Muscle of leg (tissue), 11 donors: Measurements from ENCODE around the gene LAMP1. TPM values are rescaled to one million over a fixed set of nuclear protein-coding genes. Genes with fewer than 3 reads are reported as not detected.
"Not testable (repeated sequence)": the region's sequence is repeated elsewhere in the genome, so short reads cannot be mapped to it uniquely, and the experiment has no call there.

Experiments used
- DNase-seq: peaks from one replicate; pipeline ENCODE4 v3.0.0; 2013
- H3K27ac ChIP-seq: one replicate; pipeline ENCODE4 v1.5.1; 2013; ENCODE audit warnings: mild to moderate bottlenecking, low read length, control low read depth
- H3K27me3 ChIP-seq: one replicate; pipeline ENCODE4 v1.6.1; 2013; ENCODE audit warnings: low read length; ENCODE audit not compliant: control insufficient read depth, insufficient read depth
- H3K36me3 ChIP-seq: one replicate; pipeline ENCODE4 v1.6.1; 2013; ENCODE audit warnings: low read length; ENCODE audit not compliant: control insufficient read depth, insufficient read depth
- H3K4me1 ChIP-seq: one replicate; pipeline ENCODE4 v1.6.1; 2013; ENCODE audit warnings: low read length; ENCODE audit not compliant: control insufficient read depth, insufficient read depth
- H3K4me3 ChIP-seq: one replicate; pipeline ENCODE4 v1.5.1; 2013; ENCODE audit warnings: low read length, control low read depth
- H3K9me3 ChIP-seq: replicated peaks from 2 replicates; pipeline ENCODE4 v1.6.1; 2013; ENCODE audit warnings: low read depth, low read length; ENCODE audit not compliant: control insufficient read depth
- WGBS: methylation state at CpG from one replicate; pipeline ENCODE4 v1.1.5; 2013; ENCODE audit warnings: missing lambda C conversion rate; ENCODE audit not compliant: insufficient coverage; 5-methylcytosine and 5-hydroxymethylcytosine counted together
- polyA plus RNA-seq, 8 donors: library from polyadenylated mRNA; unstranded; fragments of 120-200 nt; gene quantifications; one replicate each; pipeline versions ENCODE4 v1.2.1 to v1.2.3, GENCODE V29; 2013; ENCODE audit warnings: inconsistent platforms in 1 of 8, low replicate concordance in 1 of 8; ENCODE audit not compliant: insufficient read length in 8 of 8, insufficient read depth in 1 of 8
- total RNA-seq: library from RNA; stranded (reverse); fragments of 120-200 nt; gene quantifications from one replicate; pipeline ENCODE4 v1.2.4, GENCODE V29; 2013

Gene LAMP1
- total and polyA plus RNA-seq, 9 donors, result 69.6 to 120 (median 92.9) TPM

DNA sequence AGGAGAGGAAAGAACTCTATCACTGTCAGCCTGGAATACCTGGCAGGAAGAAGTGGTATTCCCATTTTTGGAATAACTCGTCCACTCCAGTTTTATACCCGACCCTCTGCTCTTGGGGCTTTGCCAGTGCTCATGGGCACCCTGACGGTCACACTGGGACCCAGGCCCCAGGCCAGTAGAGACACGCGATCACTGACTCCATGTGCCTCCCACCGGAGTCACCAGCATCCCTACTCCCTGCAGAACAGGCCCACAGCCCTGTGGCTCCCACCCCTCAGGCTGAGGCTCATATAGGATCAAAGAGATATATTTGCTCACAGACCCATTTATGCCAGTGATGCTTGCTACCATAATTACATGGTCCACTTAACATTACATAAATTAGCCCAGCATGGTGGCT lies 63.4 kb downstream of the LAMP1 start:
- 86% methylated on average over 6 of the region's 6 CpGs for WGBS
- no peak for DNase-seq
- H3K4me3 ChIP-seq, result no peak overlapping the region
- peaks cover 32% of the 10 kb centered on the region for H3K27me3 ChIP-seq
- H3K36me3 ChIP-seq, result no peaks in the 10 kb centered on the region
- H3K9me3 ChIP-seq, result no peaks in the 10 kb centered on the region
- H3K4me1 ChIP-seq, result peaks cover 12% of the 10 kb centered on the region
- no peak overlapping the region for H3K27ac ChIP-seq

DNA sequence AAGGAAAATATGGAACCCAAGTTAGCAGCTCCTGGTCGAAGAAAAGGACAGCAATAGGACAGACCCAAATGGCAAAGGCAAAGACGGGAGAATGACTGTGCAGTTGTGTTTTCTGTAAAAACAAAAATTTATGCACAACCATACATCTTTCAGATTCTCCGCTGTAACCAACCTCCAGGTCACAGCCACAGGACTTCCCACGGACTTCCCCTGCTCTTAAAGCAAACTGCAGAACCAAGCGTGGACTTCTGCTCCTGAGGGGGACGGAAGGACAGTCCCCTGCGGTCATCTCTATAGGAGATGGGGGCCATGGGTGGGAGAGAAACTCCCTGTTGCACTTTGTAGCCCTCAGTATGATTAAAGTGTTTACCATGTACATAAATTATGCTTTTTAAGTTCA lies 64.4 kb downstream of the LAMP1 start:
- Histone ChIP-seq H3K4me3 (no peak overlapping the region), H3K27me3 (peaks cover 39% of the 10 kb centered on the region), H3K36me3 (no peaks in the 10 kb centered on the region), H3K9me3 (no peaks in the 10 kb centered on the region), H3K4me1 (peaks cover 12% of the 10 kb centered on the region), H3K27ac (no peak overlapping the region)
- no CpG with 5 or more reads among the region's 7 CpGs for WGBS
- no peak for DNase-seq

DNA sequence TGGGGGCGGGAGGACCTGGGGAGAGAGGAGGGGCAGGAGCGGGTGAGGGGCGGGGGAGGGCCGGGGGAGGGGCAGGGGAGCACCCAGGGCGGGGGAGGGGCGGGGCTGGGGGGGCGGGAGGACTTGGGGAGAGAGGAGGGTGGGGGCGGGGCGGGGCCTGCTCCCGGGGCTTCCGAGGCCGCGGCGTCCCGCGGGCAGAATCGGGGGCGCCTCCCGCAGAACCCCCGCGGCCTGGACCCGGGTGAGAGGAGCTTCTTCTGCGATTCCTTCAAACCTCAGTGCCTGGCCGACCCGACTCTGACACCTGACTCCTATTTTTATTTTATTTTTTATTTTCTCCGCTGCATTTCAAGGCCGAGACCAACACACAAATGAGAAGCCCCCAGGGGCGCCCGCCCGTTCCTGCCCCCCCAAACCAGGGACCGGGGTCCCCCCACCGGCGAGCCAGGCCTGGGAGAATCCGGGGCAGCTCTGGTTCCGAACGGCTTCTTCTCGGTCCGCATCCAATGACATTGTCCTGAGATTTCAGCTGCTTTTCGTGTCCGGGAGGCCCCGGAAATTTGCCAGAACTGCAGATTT lies 67.4 kb downstream of the LAMP1 start:
- Histone ChIP-seq H3K27me3 (peaks cover 39% of the 10 kb centered on the region), H3K4me1 (peaks cover 12% of the 10 kb centered on the region), H3K27ac (no peak overlapping the region), H3K36me3 (no peaks in the 10 kb centered on the region), H3K4me3 (peak overlapping the region; percentile 42), H3K9me3 (no peaks in the 10 kb centered on the region)
- peak; percentile 59 for DNase-seq
- WGBS, result 3% methylated on average over 30 of the region's 41 CpGs

DNA sequence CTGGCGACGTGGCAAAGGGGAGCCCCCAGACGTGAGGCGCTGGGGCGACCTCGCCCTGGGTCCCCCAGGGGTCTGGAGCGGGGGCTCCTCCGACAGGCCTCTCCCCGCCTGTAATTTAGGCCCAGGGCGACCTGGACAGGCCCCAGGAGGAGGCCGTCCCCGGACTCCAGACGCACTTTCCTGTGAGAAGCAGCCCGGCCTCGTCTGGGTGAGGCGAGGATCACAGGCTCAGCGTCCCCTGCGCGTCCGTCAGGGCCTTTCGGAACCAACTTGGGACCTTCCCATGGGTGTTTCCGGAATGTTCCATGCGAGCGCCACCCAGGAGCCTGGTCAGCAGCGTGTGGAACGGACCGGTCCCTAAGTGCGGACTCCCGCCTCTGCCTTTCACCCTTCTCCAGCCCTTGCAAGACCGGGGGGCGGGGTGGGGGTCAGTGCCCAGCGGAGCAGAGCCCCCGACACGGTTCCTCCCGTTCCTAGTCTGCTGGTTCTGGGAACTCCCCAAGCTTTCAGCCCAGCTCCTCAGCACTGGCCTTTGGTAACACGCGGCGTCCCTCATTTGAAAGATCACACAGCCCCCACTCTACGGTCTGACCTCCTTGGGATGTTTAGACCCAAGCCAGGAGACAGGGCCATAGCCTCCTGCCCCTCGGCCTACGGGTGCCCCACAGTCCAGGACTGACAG lies 68.0 kb downstream of the LAMP1 start:
- DNase-seq, result peak; percentile 60
- Histone ChIP-seq H3K4me3 (peak overlapping the region; percentile 42), H3K36me3 (no peaks in the 10 kb centered on the region), H3K4me1 (peaks cover 12% of the 10 kb centered on the region), H3K9me3 (no peaks in the 10 kb centered on the region), H3K27ac (no peak overlapping the region), H3K27me3 (peaks cover 36% of the 10 kb centered on the region)
- 64% methylated on average over 41 of the region's 41 CpGs for WGBS

DNA sequence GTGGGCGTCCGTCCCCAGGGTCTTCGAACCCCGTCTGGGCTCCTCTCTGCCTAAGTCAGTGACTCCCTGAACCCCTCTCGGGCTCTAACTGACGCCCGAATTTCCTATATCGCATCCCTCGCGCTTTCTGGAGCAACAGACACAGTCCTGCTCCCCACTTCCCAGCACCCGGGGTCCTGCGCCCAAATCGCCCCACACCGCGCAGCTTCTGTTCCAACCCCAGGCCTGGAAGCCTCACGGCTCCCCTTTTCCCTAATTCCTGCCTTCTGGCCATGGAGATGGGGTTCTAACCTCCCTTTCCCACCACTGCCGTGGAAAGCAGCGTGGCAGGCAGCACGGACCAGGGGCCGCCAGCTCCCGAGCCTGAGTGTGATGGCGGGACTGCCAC lies 68.5 kb downstream of the LAMP1 start:
- Histone ChIP-seq H3K4me3 (no peak overlapping the region), H3K4me1 (peaks cover 12% of the 10 kb centered on the region), H3K9me3 (no peaks in the 10 kb centered on the region), H3K27me3 (peaks cover 34% of the 10 kb centered on the region), H3K27ac (no peak overlapping the region), H3K36me3 (no peaks in the 10 kb centered on the region)
- DNase-seq, result no peak
- WGBS, result 92% methylated on average over 20 of the region's 22 CpGs

DNA sequence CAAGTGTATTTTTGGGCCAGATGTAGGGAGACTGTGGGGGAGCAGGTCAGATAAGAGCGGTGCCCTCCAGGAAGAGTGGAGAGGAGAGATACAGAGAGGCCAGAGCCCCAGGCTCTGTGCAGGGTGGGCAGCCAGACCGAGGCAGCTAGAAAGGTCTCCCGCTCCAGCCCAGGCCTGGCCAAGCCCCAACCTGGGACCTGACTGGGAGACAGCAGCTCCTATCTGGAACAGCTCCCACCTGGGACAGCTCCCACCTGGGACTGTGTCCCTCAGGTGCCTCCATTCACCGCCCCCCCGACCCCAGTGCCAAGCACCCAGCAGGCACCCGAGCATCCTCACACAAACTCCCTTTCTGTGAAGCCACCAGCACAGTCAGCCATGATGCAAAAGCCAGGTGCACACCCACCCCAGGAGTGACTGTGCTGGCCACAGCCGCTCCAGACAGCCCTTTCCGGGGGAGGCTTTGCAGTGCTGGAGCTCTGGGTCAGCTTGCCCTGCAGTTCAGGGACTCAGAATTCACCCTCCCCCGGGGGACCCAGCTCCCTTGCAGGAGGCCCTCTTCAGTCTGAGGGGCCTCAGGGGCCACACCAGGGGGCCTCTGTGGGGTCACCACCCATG lies 69.0 kb downstream of the LAMP1 start:
- Histone ChIP-seq H3K27ac (no peak overlapping the region), H3K36me3 (no peaks in the 10 kb centered on the region), H3K4me3 (no peak overlapping the region), H3K27me3 (peaks cover 33% of the 10 kb centered on the region), H3K9me3 (no peaks in the 10 kb centered on the region), H3K4me1 (peaks cover 12% of the 10 kb centered on the region)
- 64% methylated on average over 8 of the region's 9 CpGs for WGBS
- no peak for DNase-seq

DNA sequence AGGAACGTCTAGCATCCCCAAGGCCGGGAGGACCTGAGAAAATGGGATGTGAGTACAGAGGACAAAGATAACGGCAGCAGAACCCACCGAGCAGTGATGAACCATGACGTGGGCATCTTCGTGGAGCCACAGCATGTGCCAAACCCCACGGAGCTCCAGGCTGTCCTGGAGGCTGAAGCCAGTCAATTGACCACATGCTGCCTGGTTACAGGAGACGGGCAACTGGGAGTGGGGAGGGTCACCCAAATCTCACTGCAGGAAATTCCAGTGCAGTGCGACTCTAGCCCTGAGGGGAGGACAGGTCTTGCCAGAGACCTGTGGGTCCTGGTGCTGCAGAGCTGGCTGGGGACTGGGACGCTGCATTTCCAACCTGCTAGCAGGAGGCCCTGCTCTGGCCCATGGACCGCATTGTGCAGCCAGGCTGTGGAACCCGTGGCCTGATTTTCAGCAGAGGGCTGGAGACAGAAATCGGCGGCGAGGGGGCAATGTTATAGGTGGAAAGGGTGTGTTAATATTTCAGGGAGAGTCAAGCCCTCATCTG lies 70.1 kb downstream of the LAMP1 start:
- no peaks in the 10 kb centered on the region for H3K36me3 ChIP-seq
- no peak overlapping the region for H3K4me3 ChIP-seq
- H3K4me1 ChIP-seq, result peaks cover 12% of the 10 kb centered on the region
- no peak for DNase-seq
- H3K9me3 ChIP-seq, result no peaks in the 10 kb centered on the region
- no peak overlapping the region for H3K27ac ChIP-seq
- 84% methylated on average over 11 of the region's 15 CpGs for WGBS
- H3K27me3 ChIP-seq, result peaks cover 25% of the 10 kb centered on the region

DNA sequence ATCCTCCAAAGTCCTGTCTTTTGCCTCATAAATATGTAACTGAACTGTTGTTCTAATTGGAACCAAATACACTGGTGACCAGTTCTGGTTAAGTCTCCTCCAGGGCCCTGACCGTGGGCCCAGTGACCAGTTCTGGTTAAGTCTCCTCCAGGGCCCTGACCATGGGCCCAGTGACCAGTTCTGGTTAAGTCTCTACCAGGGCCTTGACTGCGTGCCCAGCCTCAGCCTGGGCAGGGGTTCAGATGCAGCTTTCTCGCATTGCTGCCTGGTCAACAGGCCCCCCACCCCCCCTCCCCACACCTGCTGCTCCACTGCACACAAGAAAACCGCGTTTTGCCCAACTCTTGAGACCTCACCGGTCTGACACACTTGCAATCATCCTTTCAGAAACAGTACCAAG lies 70.7 kb downstream of the LAMP1 start:
- H3K27me3 ChIP-seq, result peaks cover 19% of the 10 kb centered on the region
- peaks cover 12% of the 10 kb centered on the region for H3K4me1 ChIP-seq

DNA sequence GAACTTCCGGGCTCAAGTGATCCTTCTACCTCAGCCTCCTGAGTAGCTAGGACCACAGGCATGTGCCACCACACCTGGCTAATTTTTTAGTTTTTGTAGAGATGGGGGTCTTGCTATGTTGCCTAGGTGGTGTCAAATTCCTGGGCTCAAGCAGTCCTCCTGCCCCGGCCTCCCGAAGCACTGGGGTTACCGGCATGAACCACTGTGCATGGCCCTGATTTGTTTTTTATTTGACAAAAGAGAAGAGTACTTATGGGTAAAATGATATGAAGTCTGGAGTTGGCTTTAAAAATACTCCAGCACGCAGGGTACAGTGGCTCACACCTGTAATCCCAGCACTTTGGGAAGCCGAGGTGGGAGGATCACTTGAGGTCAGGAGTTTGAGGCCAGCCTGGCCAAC lies 71.3 kb downstream of the LAMP1 start:
- H3K4me3 ChIP-seq, DNase-seq, H3K27ac ChIP-seq, H3K36me3 ChIP-seq, H3K9me3 ChIP-seq: not testable (repeated sequence)
- H3K4me1 ChIP-seq, result peaks cover 11% of the 10 kb centered on the region
- 92% methylated on average over 5 of the region's 6 CpGs for WGBS
- H3K27me3 ChIP-seq, result peaks cover 14% of the 10 kb centered on the region

More for the DNA sequence above, 70.7 kb downstream of the LAMP1 start:
- Histone ChIP-seq H3K9me3 (no peaks in the 10 kb centered on the region), H3K4me3 (no peak overlapping the region), H3K36me3 (no peaks in the 10 kb centered on the region), H3K27ac (no peak overlapping the region)
- DNase-seq, result no peak
- 58% methylated on average over 4 of the region's 6 CpGs for WGBS

DNA sequence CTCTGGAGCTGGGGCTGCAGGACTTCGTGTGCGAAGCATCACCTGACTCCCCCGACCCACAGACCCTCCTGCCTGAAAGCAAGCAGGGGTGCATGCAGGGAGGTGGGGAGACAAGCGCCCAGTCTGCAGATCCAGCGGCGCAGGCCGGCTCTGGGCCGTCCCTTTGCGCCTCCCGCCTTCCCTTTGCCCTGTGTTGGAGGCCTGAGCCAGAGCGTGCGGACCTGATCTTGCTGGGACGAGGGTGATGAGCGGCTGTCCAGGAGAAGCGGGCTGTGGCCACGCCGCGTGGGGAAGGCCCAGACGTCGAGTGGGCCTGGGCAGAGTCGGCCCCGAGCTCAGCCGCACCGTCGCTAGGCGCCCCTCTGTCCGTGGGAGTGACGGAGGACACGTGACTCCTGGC lies 72.2 kb downstream of the LAMP1 start:
- no peak for DNase-seq
- no peak overlapping the region for H3K4me3 ChIP-seq
- H3K27ac ChIP-seq, result no peak overlapping the region
- H3K36me3 ChIP-seq, result no peaks in the 10 kb centered on the region
- H3K27me3 ChIP-seq, result peaks cover 8% of the 10 kb centered on the region
- WGBS, result 86% methylated on average over 22 of the region's 29 CpGs
- peaks cover 7% of the 10 kb centered on the region for H3K4me1 ChIP-seq
- H3K9me3 ChIP-seq, result no peaks in the 10 kb centered on the region
